Stimulated activated CD4-positive, alpha-beta T cell treated with anti-CD3 and anti-CD28 coated beads, Interleukin-15, amount 100 ng/mL, for 48 hours (primary cell): ENCODE data around the gene VAMP7.
"Not testable (repeated sequence)": the region's sequence is repeated elsewhere in the genome, so short reads cannot be mapped to it uniquely, and the experiment has no call there.

Source experiments
- DNase-seq, 2 donors: peaks; one replicate each; pipeline ENCODE4 v3.0.0-alpha.2; 2020; ENCODE audit warnings: low read depth in 2 of 2

Gene VAMP7

GRCh38 chrX:155907661-155908060, 26.5 kb downstream of the VAMP7 start:
- DNase-seq: not testable (repeated sequence)

- no peak for DNase-seq
Observed at GRCh38 chrX:155923200-155923599, 42.1 kb downstream of the VAMP7 start.

- not testable (repeated sequence) for DNase-seq
Observed at GRCh38 chrX:155930852-155931618, 49.9 kb downstream of the VAMP7 start.

GRCh38 chrX:155938132-155938531, 57.0 kb downstream of the VAMP7 start:
- DNase-seq: no peak

GRCh38 chrX:155949098-155949497, 68.0 kb downstream of the VAMP7 start:
- DNase-seq: no peak

GRCh38 chrX:155951237-155951789, 70.2 kb downstream of the VAMP7 start:
- DNase-seq: no peak

- DNase-seq: no peak
Observed at GRCh38 chrX:155953055-155953454, 71.9 kb downstream of the VAMP7 start.

- DNase-seq: no peak
Observed at GRCh38 chrX:155954793-155955192, 73.6 kb downstream of the VAMP7 start.

GRCh38 chrX:155956099-155956498, 75.0 kb downstream of the VAMP7 start:
- no peak for DNase-seq

GRCh38 chrX:155956649-155957048, 75.5 kb downstream of the VAMP7 start:
- DNase-seq: no peak

GRCh38 chrX:155957843-155958242, 76.7 kb downstream of the VAMP7 start:
- DNase-seq: no peak

GRCh38 chrX:155959018-155959587, 78.0 kb downstream of the VAMP7 start:
- DNase-seq: no peak

- no peak for DNase-seq
Observed at GRCh38 chrX:155962906-155963305, 81.8 kb downstream of the VAMP7 start.

GRCh38 chrX:155966876-155967275, 85.7 kb downstream of the VAMP7 start:
- DNase-seq: peak in 1 of 2 donors; percentile 26

GRCh38 chrX:155967653-155968325, 86.6 kb downstream of the VAMP7 start:
- DNase-seq: no peak

GRCh38 chrX:155968326-155968661, 87.1 kb downstream of the VAMP7 start:
- no peak for DNase-seq

GRCh38 chrX:155968791-155969190, 87.6 kb downstream of the VAMP7 start:
- no peak for DNase-seq

- not testable (repeated sequence) for DNase-seq
Observed at GRCh38 chrX:155971658-155972057, 90.5 kb downstream of the VAMP7 start.

GRCh38 chrX:155972241-155972640, 91.1 kb downstream of the VAMP7 start:
- DNase-seq: not testable (repeated sequence)

GRCh38 chrX:155983326-155983725, 102.2 kb downstream of the VAMP7 start:
- no peak for DNase-seq

- DNase-seq: no peak
Observed at GRCh38 chrX:155985208-155985607, 104.1 kb downstream of the VAMP7 start.

GRCh38 chrX:155986995-155987394, 105.8 kb downstream of the VAMP7 start:
- not testable (repeated sequence) for DNase-seq

- no peak for DNase-seq
Observed at GRCh38 chrX:155988859-155989258, 107.7 kb downstream of the VAMP7 start.
